ENCODE measurements around the gene H2AZ2.
A peak's percentile ranks its signal among the peaks of the same experiment; 100 is the strongest.

The H2AZ2 gene

DNA sequence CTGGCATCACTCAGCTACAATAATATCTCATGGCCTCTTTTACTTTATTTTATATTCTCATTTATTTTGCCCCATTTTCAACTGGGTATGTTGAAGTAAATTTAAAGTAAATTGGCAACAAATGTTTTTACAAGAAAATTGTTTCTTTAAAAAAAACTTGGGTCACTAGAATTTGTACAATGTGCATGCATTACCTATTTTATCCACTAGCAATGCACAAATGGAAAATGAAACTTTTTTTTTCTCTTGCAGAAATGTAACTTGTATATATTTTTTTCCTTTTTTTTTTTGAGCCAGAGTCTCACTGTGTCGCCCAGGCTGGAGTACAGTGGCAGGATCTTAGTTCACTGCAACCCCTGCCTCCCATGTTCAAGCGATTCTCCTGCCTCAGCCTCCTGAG lies 10.3 kb upstream of the H2AZ2 start:
- H3K36me3 ChIP-seq (ENCODE audit: control insufficient read depth, insufficient read depth, low read length): no peaks in the 10 kb centered on the region
- H3K27me3 ChIP-seq (replicated peaks; ENCODE audit: control insufficient read depth, insufficient read depth, low read length): no peaks in the 10 kb centered on the region
- peak; percentile 9 for DNase-seq (ENCODE audit: extremely low read depth, insufficient read length)
- TF ChIP-seq, protein P1, sequence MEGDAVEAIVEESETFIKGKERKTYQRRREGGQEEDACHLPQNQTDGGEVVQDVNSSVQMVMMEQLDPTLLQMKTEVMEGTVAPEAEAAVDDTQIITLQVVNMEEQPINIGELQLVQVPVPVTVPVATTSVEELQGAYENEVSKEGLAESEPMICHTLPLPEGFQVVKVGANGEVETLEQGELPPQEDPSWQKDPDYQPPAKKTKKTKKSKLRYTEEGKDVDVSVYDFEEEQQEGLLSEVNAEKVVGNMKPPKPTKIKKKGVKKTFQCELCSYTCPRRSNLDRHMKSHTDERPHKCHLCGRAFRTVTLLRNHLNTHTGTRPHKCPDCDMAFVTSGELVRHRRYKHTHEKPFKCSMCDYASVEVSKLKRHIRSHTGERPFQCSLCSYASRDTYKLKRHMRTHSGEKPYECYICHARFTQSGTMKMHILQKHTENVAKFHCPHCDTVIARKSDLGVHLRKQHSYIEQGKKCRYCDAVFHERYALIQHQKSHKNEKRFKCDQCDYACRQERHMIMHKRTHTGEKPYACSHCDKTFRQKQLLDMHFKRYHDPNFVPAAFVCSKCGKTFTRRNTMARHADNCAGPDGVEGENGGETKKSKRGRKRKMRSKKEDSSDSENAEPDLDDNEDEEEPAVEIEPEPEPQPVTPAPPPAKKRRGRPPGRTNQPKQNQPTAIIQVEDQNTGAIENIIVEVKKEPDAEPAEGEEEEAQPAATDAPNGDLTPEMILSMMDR (IDR thresholded peaks at IDR 0.05; ENCODE audit: insufficient read depth, low read length, poor library complexity, severe bottlenecking): no peak
- H3K4me3 ChIP-seq (replicated peaks; ENCODE audit: low read depth, low read length): no peak overlapping the region

DNA sequence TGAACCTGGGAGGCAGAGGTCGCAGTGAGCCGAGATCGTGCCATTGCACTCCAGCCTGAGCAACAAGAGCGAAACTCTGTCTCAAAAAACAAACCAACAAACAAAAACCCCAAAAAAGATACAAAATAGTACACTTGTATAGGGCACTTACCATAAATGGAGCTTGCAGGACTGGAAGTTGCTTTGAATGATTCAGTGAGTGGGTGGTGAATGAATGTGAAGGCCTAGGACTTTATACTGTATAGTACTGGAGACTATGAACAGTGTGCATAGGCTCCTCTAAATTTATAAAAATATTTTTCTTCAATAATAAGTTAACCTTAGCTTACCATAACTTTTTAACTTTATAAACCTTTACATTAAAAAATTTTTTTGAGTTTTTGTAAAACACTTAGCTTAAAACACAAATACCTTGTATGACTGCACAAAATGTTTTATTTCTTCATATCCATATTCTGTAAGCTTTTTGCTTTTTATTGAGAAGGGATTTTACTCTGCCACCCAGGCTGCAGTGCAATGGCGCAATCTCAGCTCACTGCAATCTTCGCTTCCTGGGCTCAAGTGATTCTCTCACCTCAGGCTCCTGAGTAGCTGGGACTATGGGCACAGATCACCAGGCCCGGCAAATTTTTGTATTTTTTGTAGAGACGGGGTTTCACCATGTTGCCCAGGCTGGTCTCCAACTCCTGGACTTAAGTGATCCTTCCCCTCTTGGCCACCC lies 6.9 kb upstream of the H2AZ2 start:
- no peaks in the 10 kb centered on the region for H3K27me3 ChIP-seq (replicated peaks; ENCODE audit: control insufficient read depth, insufficient read depth, low read length)
- H3K4me3 ChIP-seq (replicated peaks; ENCODE audit: low read depth, low read length): no peak overlapping the region
- no peaks in the 10 kb centered on the region for H3K36me3 ChIP-seq (ENCODE audit: control insufficient read depth, insufficient read depth, low read length)
- no peak for DNase-seq (ENCODE audit: extremely low read depth, insufficient read length)
- TF ChIP-seq, protein P1 (IDR thresholded peaks at IDR 0.05; ENCODE audit: insufficient read depth, low read length, poor library complexity, severe bottlenecking): no peak

DNA sequence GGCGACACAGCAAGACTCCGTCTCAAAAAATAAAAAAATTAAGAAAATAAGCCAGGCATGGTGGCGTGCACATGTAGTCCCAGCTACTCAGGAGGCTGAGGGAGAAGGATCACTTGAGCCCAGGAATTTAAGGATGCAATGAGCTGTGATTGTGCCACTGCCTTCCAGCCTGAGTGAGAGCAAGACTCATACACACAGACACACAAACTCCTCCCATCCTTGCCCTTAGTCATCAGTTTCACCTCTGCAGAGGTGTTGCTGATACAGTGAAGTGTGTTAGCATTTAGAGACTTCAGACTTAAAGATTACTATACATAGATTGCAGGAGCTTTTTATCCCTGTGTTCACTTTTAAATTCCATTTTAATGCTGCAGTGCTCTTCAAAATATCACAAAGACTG lies 5.5 kb upstream of the H2AZ2 start:
- no peak for DNase-seq (ENCODE audit: extremely low read depth, insufficient read length)
- Histone ChIP-seq H3K36me3 (ENCODE audit: control insufficient read depth, insufficient read depth, low read length) (no peaks in the 10 kb centered on the region), H3K4me3 (replicated peaks; ENCODE audit: low read depth, low read length) (no peak overlapping the region)

DNA sequence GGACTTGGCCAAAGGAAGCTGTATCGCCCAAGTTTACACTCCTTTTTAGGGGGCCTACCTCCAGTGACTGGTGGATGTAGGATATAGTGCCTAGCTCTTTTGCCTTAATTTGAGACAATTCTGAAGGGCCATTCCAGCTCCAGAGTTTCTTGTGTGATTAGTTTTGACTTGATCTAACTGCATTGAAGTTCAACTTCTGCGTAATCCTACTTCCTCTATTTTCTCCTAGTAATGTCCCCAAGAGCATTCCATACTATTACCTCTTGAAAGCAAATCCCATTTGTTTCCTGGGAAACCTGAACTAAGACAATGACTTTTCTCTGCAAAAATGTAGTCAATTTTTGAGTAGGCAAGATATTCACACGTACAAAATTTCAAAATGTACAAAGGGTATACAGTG lies 4.7 kb upstream of the H2AZ2 start:
- no peak overlapping the region for H3K4me3 ChIP-seq (replicated peaks; ENCODE audit: low read depth, low read length)
- no peak for DNase-seq (ENCODE audit: extremely low read depth, insufficient read length)
- no peaks in the 10 kb centered on the region for H3K36me3 ChIP-seq (ENCODE audit: control insufficient read depth, insufficient read depth, low read length)
- no peaks in the 10 kb centered on the region for H3K27me3 ChIP-seq (replicated peaks; ENCODE audit: control insufficient read depth, insufficient read depth, low read length)
- TF ChIP-seq, protein P1 (IDR thresholded peaks at IDR 0.05; ENCODE audit: insufficient read depth, low read length, poor library complexity, severe bottlenecking): no peak

More for the DNA sequence above, 5.5 kb upstream of the H2AZ2 start:
- TF ChIP-seq, protein P1 (IDR thresholded peaks at IDR 0.05; ENCODE audit: insufficient read depth, low read length, poor library complexity, severe bottlenecking): no peak
- no peaks in the 10 kb centered on the region for H3K27me3 ChIP-seq (replicated peaks; ENCODE audit: control insufficient read depth, insufficient read depth, low read length)

DNA sequence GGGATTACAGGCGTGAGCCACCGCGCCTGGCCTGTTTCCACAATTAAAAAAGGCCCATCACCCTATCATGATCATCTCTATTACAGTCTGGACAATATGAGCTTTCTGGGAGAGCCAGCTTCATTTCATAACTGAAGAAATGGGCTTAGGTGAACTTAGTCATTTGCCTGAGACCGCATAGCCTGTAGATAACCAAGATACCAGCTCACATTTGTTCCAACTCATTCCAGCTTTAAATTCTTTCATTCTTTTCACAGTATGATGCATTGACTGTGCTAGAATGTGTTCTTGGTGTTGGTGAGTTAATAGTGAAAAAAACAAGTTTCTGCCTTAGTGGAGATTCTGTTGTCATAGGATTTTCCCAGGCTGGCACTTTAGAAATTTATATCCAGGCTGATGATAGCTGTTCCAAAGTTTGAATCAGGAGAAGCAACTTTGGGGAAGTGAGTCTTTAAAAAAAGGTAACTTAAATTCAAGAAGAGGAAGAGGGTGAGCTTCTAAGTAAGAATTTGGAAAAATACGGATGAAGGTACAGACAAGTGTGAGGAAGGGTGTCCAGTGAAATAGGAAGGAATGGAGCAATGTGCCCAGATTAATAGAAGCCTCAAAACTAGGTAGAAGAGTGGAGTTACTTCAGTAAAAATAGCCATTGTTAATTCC lies 2.1 kb upstream of the H2AZ2 start:
- H3K4me3 ChIP-seq (replicated peaks; ENCODE audit: low read depth, low read length): no peak overlapping the region
- no peak for DNase-seq (ENCODE audit: extremely low read depth, insufficient read length)
- no peaks in the 10 kb centered on the region for H3K36me3 ChIP-seq (ENCODE audit: control insufficient read depth, insufficient read depth, low read length)
- H3K27me3 ChIP-seq (replicated peaks; ENCODE audit: control insufficient read depth, insufficient read depth, low read length): no peaks in the 10 kb centered on the region
- TF ChIP-seq, protein P1 (IDR thresholded peaks at IDR 0.05; ENCODE audit: insufficient read depth, low read length, poor library complexity, severe bottlenecking): no peak
